ENCODE data around the gene ZNF879.

The ZNF879 gene

DNA sequence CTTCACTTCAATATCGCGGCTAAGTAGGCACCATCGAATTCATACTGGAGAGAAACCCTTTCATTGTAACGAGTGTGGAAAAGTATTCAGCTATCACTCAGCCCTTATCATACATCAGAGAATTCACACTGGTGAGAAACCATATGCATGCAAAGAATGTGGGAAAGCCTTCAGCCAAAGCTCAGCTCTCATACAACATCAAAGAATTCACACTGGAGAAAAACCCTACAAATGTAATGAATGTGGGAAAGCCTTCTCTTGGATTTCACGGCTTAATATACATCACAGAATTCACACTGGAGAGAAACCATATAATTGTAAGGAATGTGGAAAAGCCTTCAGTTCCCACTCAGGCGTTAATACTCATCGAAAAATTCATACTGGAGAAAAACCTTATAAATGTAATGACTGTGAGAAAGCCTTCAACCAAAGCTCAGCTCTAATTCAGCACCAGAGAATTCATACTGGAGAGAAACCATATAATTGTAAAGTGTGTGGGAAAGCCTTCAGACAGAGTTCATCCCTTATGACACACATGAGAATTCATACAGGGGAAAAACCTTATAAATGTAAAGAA is 9.5 kb downstream of the ZNF879 start:
- no peak for DNase-seq

DNA sequence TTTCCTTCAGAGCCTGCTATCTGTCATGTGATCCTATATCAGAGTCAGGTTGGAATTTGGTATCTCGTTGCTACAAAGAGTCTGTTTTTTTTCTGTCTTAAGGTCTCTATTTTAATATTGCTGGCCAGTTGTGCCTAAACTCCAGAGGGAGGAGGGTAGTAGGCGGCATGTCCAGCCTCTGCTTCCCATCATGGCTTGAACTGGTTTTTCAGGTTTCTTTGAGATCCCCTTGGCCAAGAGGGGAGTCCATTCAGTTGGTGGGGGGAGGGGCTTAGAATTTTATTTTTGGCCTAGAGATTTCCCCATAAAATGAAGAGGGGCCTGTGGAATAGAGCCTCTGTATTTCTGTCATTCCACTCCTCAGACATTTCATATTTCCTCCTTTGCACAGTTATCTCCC is 21.2 kb downstream of the ZNF879 start:
- no peak for DNase-seq

DNA sequence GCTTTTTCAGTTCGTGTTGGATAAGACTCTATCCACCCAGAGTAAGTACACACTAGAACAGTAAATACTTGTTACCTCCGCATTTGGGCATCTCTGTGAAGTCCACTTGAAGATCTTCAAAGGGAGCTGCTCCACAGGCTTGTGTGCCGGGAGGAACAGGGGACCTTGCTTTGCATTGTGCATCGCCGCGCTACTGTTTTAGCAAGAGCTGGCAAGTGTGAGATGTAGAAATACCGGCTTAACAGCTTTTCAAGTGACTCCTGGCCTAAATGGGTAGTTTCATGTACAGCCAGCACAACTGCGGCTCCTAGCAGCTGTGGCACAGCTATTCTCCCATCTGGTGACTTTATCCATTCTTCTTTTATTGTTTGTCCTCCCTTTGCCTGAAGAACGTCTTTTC is 28.2 kb downstream of the ZNF879 start:
- DNase-seq: no peak

DNA sequence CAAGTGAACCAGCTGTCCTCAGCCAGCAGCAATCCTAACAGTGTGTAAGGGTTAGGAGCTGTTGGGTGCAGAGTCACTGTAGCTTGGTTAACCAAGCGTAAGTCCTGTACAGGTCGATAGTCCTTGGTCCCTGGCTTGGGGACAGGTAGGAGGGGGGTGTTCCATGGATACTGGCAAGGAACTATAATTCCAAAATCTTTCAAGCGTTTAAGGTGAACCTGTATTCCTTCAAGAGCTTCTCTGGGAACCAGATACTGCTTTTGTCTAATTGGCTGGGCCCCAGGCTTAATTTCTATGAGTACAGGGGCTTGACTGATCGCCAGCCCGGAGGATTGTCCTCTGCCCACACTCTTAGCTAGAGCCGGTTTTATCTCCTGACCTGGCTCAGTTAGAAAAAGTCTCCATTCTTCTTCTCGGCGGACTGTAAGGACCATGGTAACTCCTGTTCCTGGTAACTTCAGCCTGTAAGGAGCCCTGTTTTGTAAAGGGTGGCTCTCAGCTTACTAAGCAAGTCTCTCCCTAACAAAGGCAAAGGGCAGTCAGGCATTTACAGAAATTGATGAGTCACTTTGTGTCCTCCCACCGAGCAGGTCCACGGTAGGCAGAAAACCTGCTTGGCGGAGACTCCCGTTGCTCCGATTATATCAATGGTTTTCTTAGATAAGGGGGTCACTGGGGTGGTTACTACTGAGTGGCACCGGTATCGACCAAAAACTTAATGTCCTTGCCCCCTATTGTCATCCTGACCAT is 30.6 kb downstream of the ZNF879 start:
- no peak for DNase-seq

DNA sequence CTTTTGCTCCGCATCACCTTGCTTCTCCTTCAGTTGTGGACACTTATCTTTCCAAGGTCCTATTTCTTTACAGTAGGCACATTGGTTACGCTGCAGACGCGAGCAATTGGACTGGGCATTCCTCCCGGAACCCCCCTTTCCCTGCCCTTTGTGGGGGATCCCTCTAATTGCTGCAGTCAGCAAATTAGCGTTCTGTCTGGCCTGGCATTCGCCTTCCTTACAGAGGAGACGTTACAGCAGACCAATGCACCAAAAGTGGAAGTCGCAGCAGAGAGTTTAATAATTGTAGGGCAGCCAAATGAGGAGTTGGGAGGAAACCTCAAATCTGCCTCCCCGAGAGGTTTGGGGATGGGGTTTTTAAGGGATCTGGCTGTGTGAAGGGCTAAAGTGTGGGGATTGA is 31.3 kb downstream of the ZNF879 start:
- DNase-seq: no peak

DNA sequence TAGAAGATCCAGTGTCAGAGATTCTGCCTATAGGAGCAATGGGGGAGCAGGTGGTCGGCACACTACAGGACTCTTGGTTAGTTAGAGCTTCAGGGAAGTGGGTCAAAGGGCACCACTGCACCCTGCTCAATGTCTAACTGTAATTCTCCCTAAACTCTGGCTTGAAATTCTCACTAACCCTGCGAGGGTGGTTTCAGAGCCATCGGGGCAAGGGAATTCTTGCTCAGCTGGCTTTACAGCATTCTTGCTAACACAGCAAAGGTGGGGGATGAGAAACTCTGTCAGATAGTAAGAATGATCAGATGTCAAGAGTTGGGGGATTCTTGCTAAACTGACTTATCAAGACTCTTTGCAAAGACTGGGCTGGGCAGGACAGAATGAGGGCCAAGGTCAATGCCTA is 31.8 kb downstream of the ZNF879 start:
- DNase-seq: no peak

DNA sequence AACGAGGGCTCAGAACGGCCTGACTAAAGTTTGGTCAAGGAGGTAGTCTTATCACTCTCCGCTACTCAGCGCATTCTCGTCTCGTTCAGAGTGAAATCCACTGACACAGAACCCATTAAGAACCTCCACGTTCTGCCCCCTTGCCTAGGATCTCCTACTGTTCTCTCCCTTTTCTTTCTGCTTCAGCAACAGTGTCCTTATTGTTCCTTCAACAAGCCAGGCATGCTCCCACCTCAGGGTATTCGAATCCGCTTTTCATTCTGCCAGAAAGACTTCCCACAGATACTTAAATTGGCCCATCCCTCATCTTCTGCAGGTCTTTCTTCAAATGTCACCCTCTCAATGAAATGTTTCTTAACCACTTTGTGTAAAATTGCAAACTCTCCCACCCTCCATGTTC is 32.2 kb downstream of the ZNF879 start:
- no peak for DNase-seq

DNA sequence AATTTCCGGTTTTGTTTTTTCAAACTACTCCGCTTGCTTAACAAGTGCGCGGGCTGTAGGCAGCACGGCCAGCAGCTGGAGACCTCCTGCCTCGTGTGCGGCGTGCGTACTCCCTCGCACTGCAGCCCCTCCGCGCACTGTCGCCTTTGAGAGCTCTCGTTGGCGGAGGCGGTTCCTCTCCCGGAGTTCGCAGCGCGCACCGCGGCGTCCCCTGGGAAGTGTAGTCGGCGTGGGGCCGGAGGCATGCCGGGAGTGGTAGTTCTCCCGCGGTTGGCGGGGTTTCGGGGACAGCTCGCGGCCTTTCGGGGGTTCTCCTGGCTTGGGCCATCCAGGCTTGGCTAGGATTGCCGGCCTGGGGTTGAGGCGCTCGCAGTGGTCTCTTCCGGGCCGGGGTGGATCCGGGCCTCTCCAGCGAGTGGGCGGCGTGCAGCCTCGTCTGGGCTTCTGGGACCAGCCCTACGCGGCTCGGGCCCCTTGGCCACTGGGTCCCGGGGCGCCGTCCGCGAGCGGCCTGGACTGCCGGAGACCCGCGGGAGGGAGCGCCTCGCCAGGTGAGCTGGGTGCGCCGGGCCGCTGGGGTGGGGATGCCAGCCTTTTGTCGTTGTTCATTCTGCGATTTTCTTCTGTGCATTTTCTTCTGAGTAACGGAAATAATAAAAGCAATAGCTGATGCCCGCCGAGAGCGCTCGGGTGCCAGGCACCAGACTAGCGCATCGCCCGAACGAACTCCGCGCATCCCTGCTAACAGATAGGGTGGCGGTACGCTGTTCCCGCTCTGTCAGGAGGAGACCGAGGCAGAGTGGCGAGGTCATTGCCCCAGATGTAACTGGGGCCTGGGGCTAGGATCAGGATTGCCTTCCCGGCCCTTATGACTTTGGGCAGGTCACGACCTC is 36.8 kb downstream of the ZNF879 start, which contains the start of gene ZNF354C:
TSS of gene ZNF354C (plus strand) at position 258 of the 893 bp plus-strand sequence. CDS start 1,696 bp downstream, outside the sequence.
- peak; percentile 89 for DNase-seq

DNA sequence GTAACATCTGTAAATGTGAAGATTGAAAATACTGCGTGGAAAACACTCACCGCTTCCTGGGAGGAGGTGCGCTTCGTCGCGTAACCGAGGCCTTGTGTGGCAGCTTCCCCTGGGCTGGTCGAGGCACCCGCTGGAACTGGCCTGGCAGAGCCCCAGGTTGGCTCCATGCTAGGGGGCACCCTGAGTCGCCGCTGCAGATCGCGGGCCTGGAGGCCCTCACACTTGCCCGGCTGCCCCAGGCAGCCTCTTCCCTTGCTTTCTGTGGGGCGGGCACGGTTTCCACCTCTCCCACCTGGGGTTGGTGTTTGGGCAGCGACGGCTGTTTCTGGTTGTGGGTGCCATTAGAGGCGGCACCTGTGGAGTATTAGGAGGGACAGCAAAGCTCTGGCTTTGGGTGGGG is 37.4 kb downstream of the ZNF879 start:
- DNase-seq: no peak

DNA sequence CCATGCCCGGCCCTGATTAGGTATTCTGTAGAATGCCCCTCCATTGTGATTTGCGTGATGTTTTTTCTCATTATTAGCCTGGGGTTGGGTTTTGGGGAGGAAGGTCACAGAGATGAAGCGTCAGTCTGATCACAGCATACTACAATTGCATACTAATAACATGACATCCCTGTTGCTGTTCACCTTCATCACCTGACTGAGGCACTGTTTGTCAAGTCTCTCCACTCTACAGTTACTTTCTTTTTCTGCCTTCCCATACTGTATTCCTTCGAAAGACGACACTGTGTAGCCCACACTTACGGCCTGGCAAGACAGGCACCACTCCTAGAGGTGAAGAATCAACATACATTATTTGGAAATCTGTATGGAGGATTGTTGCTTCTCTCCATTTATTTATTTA is 42.1 kb downstream of the ZNF879 start:
- no peak for DNase-seq

DNA sequence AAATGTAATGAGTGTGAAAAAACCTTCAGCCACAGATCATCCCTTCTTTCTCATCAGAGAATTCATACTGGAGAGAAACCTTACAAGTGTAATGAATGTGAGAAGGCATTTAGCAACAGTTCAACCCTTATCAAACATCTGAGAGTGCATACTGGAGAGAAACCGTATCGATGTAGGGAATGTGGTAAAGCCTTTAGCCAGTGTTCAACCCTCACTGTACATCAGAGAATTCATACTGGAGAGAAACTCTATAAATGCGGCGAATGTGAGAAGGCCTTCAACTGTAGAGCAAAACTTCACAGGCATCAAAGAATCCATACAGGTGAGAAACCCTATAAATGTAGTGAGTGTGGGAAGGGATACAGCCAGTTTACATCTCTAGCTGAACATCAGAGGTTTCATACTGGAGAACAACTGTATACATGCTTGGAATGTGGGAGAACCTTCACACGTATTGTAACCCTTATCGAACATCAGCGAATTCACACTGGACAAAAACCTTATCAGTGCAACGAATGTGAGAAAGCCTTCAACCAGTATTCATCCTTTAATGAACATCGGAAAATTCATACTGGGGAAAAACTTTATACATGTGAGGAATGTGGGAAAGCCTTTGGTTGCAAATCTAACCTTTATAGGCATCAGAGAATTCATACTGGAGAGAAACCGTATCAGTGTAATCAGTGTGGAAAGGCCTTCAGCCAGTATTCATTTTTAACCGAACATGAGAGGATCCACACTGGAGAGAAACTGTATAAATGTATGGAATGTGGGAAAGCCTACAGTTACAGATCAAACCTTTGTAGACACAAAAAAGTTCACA is 55.8 kb downstream of the ZNF879 start:
- DNase-seq: no peak

DNA sequence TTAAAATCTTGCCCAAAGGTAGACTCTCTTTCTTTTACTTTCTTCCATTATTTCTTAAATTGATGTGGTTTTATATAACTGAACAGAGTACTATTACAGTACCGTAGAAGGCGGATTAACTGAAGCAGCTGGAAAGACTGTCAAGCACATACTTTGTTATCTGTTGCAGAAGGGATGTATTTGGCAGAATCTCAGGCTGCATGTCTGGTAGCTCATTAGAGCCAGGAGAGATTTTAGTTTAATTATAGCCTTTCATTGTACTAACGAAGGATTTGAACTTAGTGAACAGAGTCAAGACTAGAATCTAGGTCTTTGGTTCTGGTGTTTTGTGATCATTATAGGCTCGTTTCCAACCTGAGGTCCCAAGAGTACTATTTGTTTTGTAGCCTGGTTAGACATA is 57.1 kb downstream of the ZNF879 start:
- no peak for DNase-seq
